HCT116 (cell line): ENCODE data around the gene BBIP1. TPM values are rescaled to one million over a fixed set of nuclear protein-coding genes. Genes with fewer than 3 reads are reported as not detected.

Experiments
- ATAC-seq: fragments of 200-7000 bp; cut with Tn5 transposase; 2 replicates; pipeline ENCODE4 v1.9.1; 2020; ENCODE audit warnings: mild to moderate bottlenecking, moderate library complexity
- BruUV-seq: library from RNA; stranded (reverse); fragments of 400-500 nt; replicated peaks from 2 replicates; lab custom pipeline; 2021; lab: Mats Ljungman, UMichigan
- CTCF ChIA-PET: fragments of 300-600 bp; sonication (Branson Sonifier 250); formaldehyde crosslinking; loops from one replicate; lab custom pipeline; 2021; ENCODE audit warnings: antibody characterized with exemption; lab: Charles Lee
- POLR2A ChIA-PET: fragments of 300-600, 350-600 bp; sonication (Branson Sonifier 250); formaldehyde crosslinking; loops from one replicate; lab custom pipeline; 2021; ENCODE audit warnings: antibody characterized with exemption; lab: Charles Lee
- RAD21 ChIA-PET, 2 experiments: fragments of 300-600 bp; sonication (Branson Sonifier 250); formaldehyde crosslinking; loops; one replicate each; lab custom pipeline; 2023; ENCODE audit warnings: low total read pairs in 2 of 2; ENCODE audit not compliant: uncharacterized antibody in 2 of 2, unreplicated experiment in 2 of 2, low non-redundant PET in 1 of 2; lab: Charles Lee
- DNase-seq: peaks from one replicate; pipeline ENCODE4 v3.0.0-alpha.2; 2010; ENCODE audit warnings: low read depth, low spot score
- H2AFZ ChIP-seq: fragments of 200-600 bp; shearing (Covaris generic), sonication (generic); 2 replicates; pipeline ENCODE4 v1.6.1; 2017; ENCODE audit warnings: low read depth, mixed run types, mixed read lengths, antibody characterized with exemption, low read length; ENCODE audit not compliant: poor library complexity, severe bottlenecking
- H3K27ac ChIP-seq: 2 replicates; pipeline ENCODE4 v1.5.1; 2012; ENCODE audit warnings: low read depth, low read length
- H3K27me3 ChIP-seq: fragments of 200-600 bp; sonication (generic); 2 replicates; pipeline ENCODE4 v1.6.1; 2016; ENCODE audit warnings: mixed run types, low read length, mixed read lengths; ENCODE audit not compliant: insufficient read depth
- H3K36me3 ChIP-seq, 2 experiments: fragments of 200-500 bp in 1 of 2; fragments of 200-600 bp in 1 of 2; sonication (Bioruptor generic) in 1 of 2; sonication (generic) in 1 of 2; 2 replicates each; pipeline versions ENCODE4 v1.5.1 to v1.6.1; 2014 to 2016; ENCODE audit warnings: low read length in 2 of 2, inconsistent platforms in 1 of 2, mixed read lengths in 1 of 2, mixed run types in 1 of 2; ENCODE audit not compliant: insufficient read depth in 2 of 2, control insufficient read depth in 1 of 2
- H3K4me1 ChIP-seq, 2 experiments: fragments of 200-600 bp in 1 of 2; sonication (generic) in 1 of 2; 2 replicates each; pipeline versions ENCODE4 v1.5.1 to v1.6.1; 2012 to 2017; ENCODE audit warnings: low read length in 2 of 2, inconsistent platforms in 1 of 2, mild to moderate bottlenecking in 1 of 2, mixed read lengths in 1 of 2, mixed run types in 1 of 2, moderate library complexity in 1 of 2; ENCODE audit not compliant: insufficient read depth in 2 of 2, control insufficient read depth in 1 of 2
- H3K4me2 ChIP-seq: fragments of 200-600 bp; sonication (generic); 2 replicates; pipeline ENCODE4 v1.6.1; 2017; ENCODE audit warnings: mixed run types, low read length, mixed read lengths
- H3K4me3 ChIP-seq, 2 experiments: fragments of 200-600 bp in 1 of 2; sonication (generic) in 1 of 2; replicated peaks in 1 of 2; 2 replicates each; pipeline ENCODE4 v1.5.1; 2011 to 2016; ENCODE audit warnings: low read length in 2 of 2, control low read depth in 1 of 2, low read depth in 1 of 2, mild to moderate bottlenecking in 1 of 2, mixed read lengths in 1 of 2, mixed run types in 1 of 2
- H3K79me2 ChIP-seq: fragments of 200-600 bp; sonication (generic); 2 replicates; pipeline ENCODE4 v1.6.1; 2017; ENCODE audit warnings: mild to moderate bottlenecking, mixed run types, low read length, moderate library complexity, mixed read lengths; ENCODE audit not compliant: insufficient read depth
- H3K9ac ChIP-seq: fragments of 200-600 bp; sonication (generic); 2 replicates; pipeline ENCODE4 v1.6.1; 2016; ENCODE audit warnings: low read length, mixed read lengths
- H3K9me2 ChIP-seq: fragments of 200-600 bp; sonication (generic), shearing (Covaris generic); 2 replicates; pipeline ENCODE4 v1.6.1; 2017; ENCODE audit warnings: mixed run types, mild to moderate bottlenecking, moderate library complexity; ENCODE audit not compliant: insufficient read depth
- H3K9me3 ChIP-seq, 2 experiments: fragments of 200-500 bp in 1 of 2; fragments of 200-600 bp in 1 of 2; sonication (Bioruptor generic) in 1 of 2; sonication (generic) in 1 of 2; 2 replicates each; pipeline ENCODE4 v1.6.1; 2014 to 2017; ENCODE audit warnings: low read length in 2 of 2, mixed read lengths in 2 of 2, inconsistent platforms in 1 of 2, low read depth in 1 of 2, mild to moderate bottlenecking in 1 of 2, mixed run types in 1 of 2, moderate library complexity in 1 of 2; ENCODE audit not compliant: control insufficient read depth in 1 of 2, insufficient read depth in 1 of 2
- H4K20me1 ChIP-seq: fragments of 200-600 bp; sonication (generic), shearing (Covaris generic); 2 replicates; pipeline ENCODE4 v1.6.1; 2017; ENCODE audit warnings: mixed run types, mild to moderate bottlenecking, moderate library complexity; ENCODE audit not compliant: insufficient read depth
- CBX3 ChIP-seq: IDR thresholded peaks from 2 replicates; pipeline ENCODE4 v1.6.1; 2012; ENCODE audit warnings: low read depth
- EGR1 ChIP-seq: IDR thresholded peaks from 2 replicates; pipeline ENCODE4 v1.6.1; 2012; ENCODE audit warnings: low read depth
- ELF1 ChIP-seq: IDR thresholded peaks from 2 replicates; pipeline ENCODE4 v1.6.1; 2012; ENCODE audit warnings: low read depth, borderline replicate concordance
- EZH2 ChIP-seq: fragments of 200-600 bp; sonication (generic); IDR thresholded peaks from 2 replicates; pipeline ENCODE4 v1.6.1; 2017; ENCODE audit warnings: antibody characterized with exemption, mixed run types
- EZH2phosphoT487 ChIP-seq: fragments of 200-600 bp; IDR thresholded peaks from 2 replicates; pipeline ENCODE4 v1.6.1; 2018; ENCODE audit warnings: antibody characterized with exemption, borderline replicate concordance
- FOSL1 ChIP-seq: IDR thresholded peaks from 2 replicates; pipeline ENCODE4 v1.6.1; 2012; ENCODE audit warnings: low read depth
- RAD21 ChIP-seq: IDR thresholded peaks from 2 replicates; pipeline ENCODE4 v1.6.1; 2012; ENCODE audit warnings: low read depth, mild to moderate bottlenecking
- SP1 ChIP-seq: IDR thresholded peaks from 2 replicates; pipeline ENCODE4 v1.6.1; 2012; ENCODE audit warnings: low read depth
- ZFX ChIP-seq: fragments of 450-650 bp; IDR thresholded peaks from 2 replicates; pipeline ENCODE4 v1.6.1; 2017
- ZNF274 ChIP-seq: fragments of 200-500 bp; sonication (Bioruptor generic); IDR thresholded peaks from 2 replicates; pipeline ENCODE4 v1.6.1; 2014; ENCODE audit warnings: mild to moderate bottlenecking, low read depth, low read length, inconsistent platforms
- intact Hi-C: fragments of 100-400 bp; cut with micrococcal nuclease; formaldehyde crosslinking; loops from 2 replicates; pipeline ENCODE4 v1.10.0; 2022
- total RNA-seq: library from RNA; stranded (reverse); gene quantifications from one replicate; pipeline ENCODE4 v1.2.1, GENCODE V29; 2021; ENCODE audit not compliant: unreplicated experiment
- TF ChIP-seq, protein P1 (sequence below), 3 experiments: fragments of 200-600 bp in 1 of 3; sonication (generic) in 1 of 3; IDR thresholded peaks in 2 of 3; conservative IDR thresholded peaks in 1 of 3; 2 replicates each; pipeline ENCODE4 v1.5.1; 2012 to 2017; ENCODE audit warnings: low read depth in 2 of 3, low read length in 2 of 3, antibody characterized with exemption in 1 of 3, borderline replicate concordance in 1 of 3, control low read depth in 1 of 3, mild to moderate bottlenecking in 1 of 3, mixed read lengths in 1 of 3, mixed run types in 1 of 3, moderate library complexity in 1 of 3; ENCODE audit not compliant: insufficient read depth in 1 of 3

Gene BBIP1
- total RNA-seq, 1 experiment from 2014 or later, result 38.9 TPM

DNA sequence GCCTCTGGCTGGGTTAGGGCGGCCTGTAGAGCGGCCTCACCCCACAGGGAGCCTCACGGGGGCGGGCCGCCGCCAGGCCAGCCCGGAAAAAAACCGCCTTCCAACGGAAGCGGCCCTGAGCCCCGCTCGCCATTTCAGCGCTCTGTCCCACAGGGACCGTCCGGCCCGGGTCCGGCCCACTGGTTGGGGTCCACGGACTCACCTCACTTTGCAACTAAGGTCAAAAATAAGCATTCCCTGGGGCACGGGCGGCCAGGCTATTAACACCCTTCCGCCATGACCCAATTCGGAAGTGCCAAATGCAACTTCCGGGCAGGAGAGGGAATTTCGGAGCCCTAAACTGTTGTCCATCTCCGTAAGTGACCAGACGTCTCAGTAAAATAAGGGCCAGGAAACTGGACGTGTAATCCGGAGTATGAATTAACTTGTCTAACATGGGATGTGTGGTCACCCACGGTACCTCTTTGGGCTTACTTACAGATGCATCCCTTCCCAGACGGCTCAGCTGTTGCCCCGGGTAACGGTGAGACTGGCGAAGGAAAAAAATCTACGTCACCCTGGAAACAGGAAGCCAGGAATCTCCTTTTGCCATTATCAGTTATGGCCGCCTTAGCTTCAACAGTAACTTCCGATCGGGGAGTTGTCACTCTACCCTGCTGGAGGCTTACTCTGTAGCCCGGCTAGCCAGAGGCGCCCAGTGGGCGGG is at the start of gene BBIP1 (continued):
- TF ChIP-seq, protein P1, sequence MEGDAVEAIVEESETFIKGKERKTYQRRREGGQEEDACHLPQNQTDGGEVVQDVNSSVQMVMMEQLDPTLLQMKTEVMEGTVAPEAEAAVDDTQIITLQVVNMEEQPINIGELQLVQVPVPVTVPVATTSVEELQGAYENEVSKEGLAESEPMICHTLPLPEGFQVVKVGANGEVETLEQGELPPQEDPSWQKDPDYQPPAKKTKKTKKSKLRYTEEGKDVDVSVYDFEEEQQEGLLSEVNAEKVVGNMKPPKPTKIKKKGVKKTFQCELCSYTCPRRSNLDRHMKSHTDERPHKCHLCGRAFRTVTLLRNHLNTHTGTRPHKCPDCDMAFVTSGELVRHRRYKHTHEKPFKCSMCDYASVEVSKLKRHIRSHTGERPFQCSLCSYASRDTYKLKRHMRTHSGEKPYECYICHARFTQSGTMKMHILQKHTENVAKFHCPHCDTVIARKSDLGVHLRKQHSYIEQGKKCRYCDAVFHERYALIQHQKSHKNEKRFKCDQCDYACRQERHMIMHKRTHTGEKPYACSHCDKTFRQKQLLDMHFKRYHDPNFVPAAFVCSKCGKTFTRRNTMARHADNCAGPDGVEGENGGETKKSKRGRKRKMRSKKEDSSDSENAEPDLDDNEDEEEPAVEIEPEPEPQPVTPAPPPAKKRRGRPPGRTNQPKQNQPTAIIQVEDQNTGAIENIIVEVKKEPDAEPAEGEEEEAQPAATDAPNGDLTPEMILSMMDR (IDR thresholded peaks at IDR 0.05 in 2 of 3, conservative IDR thresholded peaks at IDR 0.05 in 1 of 3; ENCODE audit: borderline replicate concordance in 1 of 3, insufficient read depth in 1 of 3, low read depth in 2 of 3, low read length in 2 of 3), result no peak
- peak; percentile 91 for TF ChIP-seq EGR1
- TF ChIP-seq FOSL1, result no peak
- TF ChIP-seq ZNF274, result no peak
- TF ChIP-seq ZFX, result peak; percentile 81
- TF ChIP-seq ELF1, result peak; percentile 83
- TF ChIP-seq EZH2, result no peak
- TF ChIP-seq, all 23 proteins: peak for 12

DNA sequence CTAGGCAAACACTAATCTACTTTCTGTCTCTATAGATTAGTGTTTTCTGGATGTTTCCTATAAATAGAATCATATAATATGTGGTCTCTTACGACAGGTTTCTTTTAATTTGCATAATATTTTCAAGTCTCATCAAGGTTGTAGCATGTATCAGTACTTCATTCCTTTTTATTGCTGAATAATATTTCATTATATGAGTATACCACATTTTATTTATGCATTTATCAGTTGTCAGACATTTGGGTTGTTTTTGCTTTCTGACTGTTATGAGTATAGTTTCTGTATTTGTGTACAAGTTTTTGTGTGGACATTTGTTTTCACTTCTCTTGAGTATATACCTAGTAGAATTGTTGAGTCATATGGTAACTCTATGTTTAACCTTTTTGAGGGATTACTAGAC is 48.7 kb upstream of the BBIP1 start:
- H3K4me3 ChIP-seq, result no peak overlapping the region
- TF ChIP-seq RAD21, result no peak
- TF ChIP-seq SP1, result no peak
- TF ChIP-seq ELF1, result no peak
- TF ChIP-seq EZH2phosphoT487, result no peak
- TF ChIP-seq CBX3, result no peak
- intact Hi-C loops, result no loop called here
- no peak for DNase-seq
- H3K4me1 ChIP-seq, result no peaks in the 10 kb centered on the region
- H4K20me1 ChIP-seq, result peaks cover 4% of the 10 kb centered on the region; the same call in 1 of the 2 replicates
- no peak overlapping the region for H3K4me2 ChIP-seq
- H3K79me2 ChIP-seq, result peaks cover 64% of the 10 kb centered on the region
- peaks cover 6% of the 10 kb centered on the region; the same call in 1 of the 2 replicates for H3K9me2 ChIP-seq
- no peaks in the 10 kb centered on the region for H3K9me3 ChIP-seq
- no peaks in the 10 kb centered on the region for H3K36me3 ChIP-seq
- no TSS peak for BruUV-seq
- RAD21 ChIA-PET, result no interaction called here
- no peak overlapping the region for H2AFZ ChIP-seq
- H3K27me3 ChIP-seq, result no peaks in the 10 kb centered on the region
- CTCF ChIA-PET, result interaction anchor here (1.4 kb wide), 1 partner anchor 12 kb away, joined by 4 read pairs; no protein-coding TSS in a partner anchor
- H3K27ac ChIP-seq, result no peak overlapping the region
- ATAC-seq, result no peak
- H3K9ac ChIP-seq, result no peak overlapping the region
- POLR2A ChIA-PET, result interaction anchor here (1.3 kb wide), 1 partner anchor 49 kb away, joined by 7 read pairs; the partner anchor contains the start of genes BBIP1 and SHOC2
